ENCODE results near the gene TBX2. TPM values are rescaled to one million over a fixed set of nuclear protein-coding genes. Genes with fewer than 3 reads are reported as not detected.

Gene TBX2
- total RNA-seq, 1 experiment from 2014 or later: not detected

GRCh38 chr17:61352408-61352770 is 47.3 kb upstream of the TBX2 start:
- H3K4me1 Mint-ChIP-seq: peaks cover 28 to 33% of the 10 kb centered on the region in 2 experiments
- H2BK20ac ChIP-seq (ENCODE audit: low read depth, low read length, poor library complexity, severe bottlenecking): no peak overlapping the region
- peaks cover 3% of the 10 kb centered on the region; the same call in 1 of the 2 replicates for H3K4me1 ChIP-seq (ENCODE audit: insufficient read depth, low read length)
- no peak overlapping the region for H2BK15ac ChIP-seq (ENCODE audit: low read depth, low read length)
- H2BK120ac ChIP-seq (ENCODE audit: low read depth, low read length, poor library complexity, severe bottlenecking): no peak overlapping the region
- no peaks in the 10 kb centered on the region for H3K9me3 ChIP-seq (ENCODE audit: control insufficient read depth, low read depth, low read length)
- H2AFZ ChIP-seq (ENCODE audit: low read length): no peak overlapping the region
- no peak overlapping the region for H4K8ac ChIP-seq (replicated peaks; ENCODE audit: insufficient read length, low read depth, low read length)
- H4K91ac ChIP-seq (ENCODE audit: insufficient read length, low read depth, low read length): no peak overlapping the region
- no peak overlapping the region for H3T11ph ChIP-seq (ENCODE audit: low read length)
- no peak overlapping the region for H2BK12ac ChIP-seq (ENCODE audit: insufficient read length, low read depth, low read length)
- no peak for DNase-seq
- no peaks in the 10 kb centered on the region for H3K23me2 ChIP-seq (ENCODE audit: insufficient read length, low read depth, low read length, poor library complexity, severe bottlenecking)
- H3K4me3 Mint-ChIP-seq: no peak overlapping the region
- no peak overlapping the region; the same call in 1 of the 2 replicates for H3K14ac ChIP-seq (ENCODE audit: insufficient read depth, low read length)
- H3K36me3 Mint-ChIP-seq (ENCODE audit: insufficient read depth in 1 of 3, low read depth in 3 of 3): no peaks in the 10 kb centered on the region; a peak in 1 of 7 replicates
- H4K20me1 ChIP-seq (ENCODE audit: control insufficient read depth, insufficient read depth, insufficient read length): no peaks in the 10 kb centered on the region
- no peak overlapping the region for H3K18ac ChIP-seq (ENCODE audit: insufficient read length, low read depth, low read length)
- H3K27ac Mint-ChIP-seq: peak overlapping the region in 1 of 3 experiments; percentile 91; a peak in 1 of 7 replicates
- no peaks in the 10 kb centered on the region for H3K79me1 ChIP-seq (ENCODE audit: insufficient read depth, low read depth, low read length, poor library complexity, severe bottlenecking)
- H3K27me3 ChIP-seq (ENCODE audit: insufficient read depth, low read length): no peaks in the 10 kb centered on the region
- H3K79me2 ChIP-seq (ENCODE audit: insufficient read depth, low read length): no peaks in the 10 kb centered on the region
- H3K23ac ChIP-seq (ENCODE audit: insufficient read length, low read depth, low read length): no peak overlapping the region
- TF ChIP-seq CTCF (conservative IDR thresholded peaks at IDR 0.05): no peak
- H3K9ac ChIP-seq (ENCODE audit: extremely low read depth, insufficient read length, low read length): no peak overlapping the region
- H3K9me3 Mint-ChIP-seq: no peaks in the 10 kb centered on the region
- H2BK5ac ChIP-seq (ENCODE audit: insufficient read length, low read length): no peak overlapping the region
- no peak overlapping the region for H2AK5ac ChIP-seq (ENCODE audit: insufficient read length, low read length)
- H4K5ac ChIP-seq (ENCODE audit: insufficient read length, low read depth, low read length): no peak overlapping the region
- no peak overlapping the region for H3K27ac ChIP-seq (ENCODE audit: insufficient read length, low read depth, low read length)
- no CpG with 5 or more reads among the region's 7 CpGs for WGBS (ENCODE audit: extremely low coverage, insufficient read length, low lambda C conversion rate)
- H3K4me2 ChIP-seq (ENCODE audit: insufficient read depth, insufficient read length, low read length): no peak overlapping the region
- H3K56ac ChIP-seq (ENCODE audit: insufficient read length, low read depth, low read length): no peak overlapping the region
- no peak overlapping the region for H3K4ac ChIP-seq (ENCODE audit: low read depth, low read length)
- no peaks in the 10 kb centered on the region; the same call in 1 of the 2 replicates for H3K27me3 Mint-ChIP-seq (ENCODE audit: low read depth)

All from H9 (cell line).